ENCODE data around the gene LY9. TPM values are rescaled to one million over a fixed set of nuclear protein-coding genes. Genes with fewer than 3 reads are reported as not detected.

Gene LY9
- total and polyA plus RNA-seq, 2 experiments from 2014 or later: not detected

GRCh38 chr1:160836561-160836960 lies 40.6 kb downstream of the LY9 start:
- WGBS, 2 experiments (ENCODE audit: low coverage in 1 of 2, low lambda C conversion rate in 2 of 2, missing lambda C conversion rate in 2 of 2): 62 to 63% methylated on average over 3 of the region's 3 CpGs
- Histone ChIP-seq H3K9me3 (ENCODE audit: low read depth) (no peaks in the 10 kb centered on the region), H3K4me1 (ENCODE audit: insufficient read depth) (no peaks in the 10 kb centered on the region), H3K79me2 (ENCODE audit: insufficient read depth) (no peaks in the 10 kb centered on the region), H4K20me1 (ENCODE audit: insufficient read depth) (no peaks in the 10 kb centered on the region), H3F3A (ENCODE audit: insufficient read depth) (no peaks in the 10 kb centered on the region), H3K36me3 (ENCODE audit: low read depth) (no peaks in the 10 kb centered on the region), H3K4me3 (no peak overlapping the region), H3K9ac (no peak overlapping the region), H3K9me2 (ENCODE audit: insufficient read depth) (no peaks in the 10 kb centered on the region), H3K27me3 (replicated peaks; ENCODE audit: insufficient read depth) (0 out of 2 replicates have a peak, but pooled peaks cover 6% of the 10 kb centered on the region), H3K27ac (no peak overlapping the region), H3K4me2 (ENCODE audit: unreplicated experiment) (no peak overlapping the region), H2AFZ (no peak overlapping the region)
- no peak for DNase-seq
- TF ChIP-seq EZH2phosphoT487 (IDR thresholded peaks at IDR 0.05; ENCODE audit: insufficient read depth, low read depth) (no peak), EZH2 (IDR thresholded peaks at IDR 0.05; ENCODE audit: insufficient read depth, poor library complexity, severe bottlenecking) (no peak)
- in situ Hi-C loops (cut with MboI): no loop called here

DNA sequence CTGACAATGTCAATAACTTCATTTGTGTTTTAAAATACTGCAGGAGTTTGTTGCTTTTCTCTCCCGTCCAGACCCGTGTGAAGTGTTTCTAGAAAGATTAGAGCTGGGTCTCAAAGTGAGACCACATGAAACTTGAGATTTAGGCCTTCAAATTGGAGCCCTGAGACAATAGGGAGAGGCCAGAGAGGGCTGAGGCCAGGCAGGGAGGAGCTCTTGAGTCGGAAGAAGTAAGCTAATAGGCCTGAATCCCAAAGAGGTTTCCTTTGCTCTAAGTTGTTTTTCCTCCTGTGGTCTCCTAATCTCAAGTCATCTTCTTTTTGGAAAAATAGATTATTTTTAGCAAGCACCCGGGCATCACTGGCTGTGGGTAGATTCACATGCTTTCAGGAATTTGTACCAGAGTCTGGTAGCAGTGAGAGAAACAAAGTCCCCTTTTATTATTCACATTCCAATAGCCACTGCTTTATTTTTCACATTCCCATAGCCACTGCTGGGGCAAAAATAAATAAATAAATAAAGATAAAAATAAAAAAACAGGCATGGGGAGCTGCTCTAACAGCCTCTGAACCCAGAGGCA lies 41.1 kb downstream of the LY9 start:
- no peaks in the 10 kb centered on the region for H3K9me3 ChIP-seq (ENCODE audit: low read depth)
- H3K9ac ChIP-seq: no peak overlapping the region
- no peak for DNase-seq
- H3K27me3 ChIP-seq (replicated peaks; ENCODE audit: insufficient read depth): 0 out of 2 replicates have a peak, but pooled peaks cover 6% of the 10 kb centered on the region
- H3K9me2 ChIP-seq (ENCODE audit: insufficient read depth): no peaks in the 10 kb centered on the region
- no peak overlapping the region for H2AFZ ChIP-seq
- no peak overlapping the region for H3K4me3 ChIP-seq
- H3K79me2 ChIP-seq (ENCODE audit: insufficient read depth): no peaks in the 10 kb centered on the region
- no peak overlapping the region for H3K4me2 ChIP-seq (ENCODE audit: unreplicated experiment)
- H4K20me1 ChIP-seq (ENCODE audit: insufficient read depth): no peaks in the 10 kb centered on the region
- no peak overlapping the region for H3K27ac ChIP-seq
- TF ChIP-seq EZH2phosphoT487 (IDR thresholded peaks at IDR 0.05; ENCODE audit: insufficient read depth, low read depth) (no peak), EZH2 (IDR thresholded peaks at IDR 0.05; ENCODE audit: insufficient read depth, poor library complexity, severe bottlenecking) (no peak)
- no peaks in the 10 kb centered on the region for H3K36me3 ChIP-seq (ENCODE audit: low read depth)
- 23% methylated on average over 4 of the region's 4 CpGs for WGBS, 2 experiments (ENCODE audit: low coverage in 1 of 2, low lambda C conversion rate in 2 of 2, missing lambda C conversion rate in 2 of 2)
- no peaks in the 10 kb centered on the region for H3K4me1 ChIP-seq (ENCODE audit: insufficient read depth)
- H3F3A ChIP-seq (ENCODE audit: insufficient read depth): no peaks in the 10 kb centered on the region
- in situ Hi-C loops (cut with MboI): no loop called here

GRCh38 chr1:160837558-160838205 lies 41.7 kb downstream of the LY9 start:
- DNase-seq: peak; percentile 67
- Histone ChIP-seq H3K9me3 (ENCODE audit: low read depth) (no peaks in the 10 kb centered on the region), H4K20me1 (ENCODE audit: insufficient read depth) (no peaks in the 10 kb centered on the region), H3K79me2 (ENCODE audit: insufficient read depth) (no peaks in the 10 kb centered on the region), H3K9me2 (ENCODE audit: insufficient read depth) (no peaks in the 10 kb centered on the region), H3K27ac (no peak overlapping the region), H3K4me1 (ENCODE audit: insufficient read depth) (no peaks in the 10 kb centered on the region), H2AFZ (no peak overlapping the region), H3F3A (ENCODE audit: insufficient read depth) (no peaks in the 10 kb centered on the region), H3K9ac (no peak overlapping the region), H3K4me2 (ENCODE audit: unreplicated experiment) (no peak overlapping the region), H3K36me3 (ENCODE audit: low read depth) (no peaks in the 10 kb centered on the region), H3K4me3 (no peak overlapping the region), H3K27me3 (replicated peaks; ENCODE audit: insufficient read depth) (0 out of 2 replicates have a peak, but pooled peaks cover 6% of the 10 kb centered on the region)
- in situ Hi-C loops (cut with MboI): no loop called here
- TF ChIP-seq EZH2 (IDR thresholded peaks at IDR 0.05; ENCODE audit: insufficient read depth, poor library complexity, severe bottlenecking) (no peak), EZH2phosphoT487 (IDR thresholded peaks at IDR 0.05; ENCODE audit: insufficient read depth, low read depth) (no peak)
- WGBS, 2 experiments (ENCODE audit: low coverage in 1 of 2, low lambda C conversion rate in 2 of 2, missing lambda C conversion rate in 2 of 2): 22 to 28% methylated on average over 9 of the region's 9 CpGs

DNA sequence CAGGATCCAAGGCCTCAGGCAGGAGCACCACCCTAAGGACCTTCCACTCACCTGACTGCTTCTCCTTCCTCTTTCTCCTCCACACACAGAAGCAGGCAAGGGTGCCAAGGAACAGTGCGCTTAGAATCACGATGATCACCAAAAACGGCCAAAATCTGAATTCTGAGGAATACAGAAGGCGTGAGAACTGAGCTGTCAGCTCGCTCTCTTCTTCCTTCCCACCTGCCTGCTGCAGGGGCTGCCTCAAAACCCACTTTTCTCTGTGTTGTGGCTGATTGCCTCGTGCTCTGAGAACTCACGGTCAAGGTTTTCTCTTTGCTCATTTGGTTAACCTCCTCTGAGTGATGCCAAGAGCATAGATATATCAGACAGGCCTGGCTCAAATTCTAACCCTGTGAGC lies 42.9 kb downstream of the LY9 start:
- H3K27ac ChIP-seq: no peak overlapping the region
- H3K4me3 ChIP-seq: no peak overlapping the region
- no peaks in the 10 kb centered on the region for H3K4me1 ChIP-seq (ENCODE audit: insufficient read depth)
- no peak overlapping the region for H3K9ac ChIP-seq
- H3K4me2 ChIP-seq (ENCODE audit: unreplicated experiment): no peak overlapping the region
- H3K27me3 ChIP-seq (replicated peaks; ENCODE audit: insufficient read depth): 0 out of 2 replicates have a peak, but pooled peaks cover 11% of the 10 kb centered on the region
- H4K20me1 ChIP-seq (ENCODE audit: insufficient read depth): no peaks in the 10 kb centered on the region
- H3K9me3 ChIP-seq (ENCODE audit: low read depth): no peaks in the 10 kb centered on the region
- H2AFZ ChIP-seq: no peak overlapping the region
- DNase-seq: no peak
- no peaks in the 10 kb centered on the region for H3K79me2 ChIP-seq (ENCODE audit: insufficient read depth)
- no peaks in the 10 kb centered on the region for H3F3A ChIP-seq (ENCODE audit: insufficient read depth)
- 35 to 42% methylated on average over 7 of the region's 7 CpGs for WGBS, 2 experiments (ENCODE audit: low coverage in 1 of 2, low lambda C conversion rate in 2 of 2, missing lambda C conversion rate in 2 of 2)
- H3K36me3 ChIP-seq (ENCODE audit: low read depth): no peaks in the 10 kb centered on the region
- TF ChIP-seq EZH2 (IDR thresholded peaks at IDR 0.05; ENCODE audit: insufficient read depth, poor library complexity, severe bottlenecking): no peak
- no peak for TF ChIP-seq EZH2phosphoT487 (IDR thresholded peaks at IDR 0.05; ENCODE audit: insufficient read depth, low read depth)
- in situ Hi-C loops (cut with MboI): no loop called here
- no peaks in the 10 kb centered on the region for H3K9me2 ChIP-seq (ENCODE audit: insufficient read depth)
